ENCODE data around the gene AGK.
A peak's percentile ranks its signal among the peaks of the same experiment; 100 is the strongest.

AGK gene

DNA sequence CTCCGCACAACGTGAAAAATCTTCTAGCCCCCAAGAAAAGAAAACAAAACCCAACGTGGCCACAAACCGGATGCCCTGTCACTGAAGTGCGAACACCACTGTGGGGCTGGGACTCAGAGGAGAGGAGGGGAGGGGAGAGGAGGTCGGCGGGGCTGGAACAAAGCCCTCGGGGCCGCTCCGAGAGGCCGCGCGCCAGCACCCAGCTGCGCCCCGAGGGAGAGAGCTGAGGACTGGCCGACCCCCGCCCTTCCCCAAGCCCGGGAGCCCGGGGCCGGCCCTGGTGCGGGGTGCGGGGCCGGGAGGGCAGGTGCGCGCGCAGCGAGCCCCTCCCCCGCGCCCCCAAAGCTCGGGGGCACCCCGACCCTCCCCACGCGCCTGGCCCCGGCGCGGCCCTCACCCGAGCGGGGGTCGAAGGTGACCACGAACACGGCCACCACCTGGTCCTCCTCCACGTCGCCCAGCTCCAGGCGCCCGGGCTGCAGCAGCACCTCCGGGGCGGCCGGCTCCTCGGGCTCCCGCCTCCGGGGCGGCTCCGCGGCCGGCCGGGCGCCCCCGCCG is 150.4 kb downstream of the AGK start:
- Histone ChIP-seq H3K36me3 (ENCODE audit: insufficient read depth, low read length) (no peaks in the 10 kb centered on the region), H3K4me1 (ENCODE audit: control insufficient read depth, insufficient read depth, low read length) (peaks cover 15% of the 10 kb centered on the region), H3K9me3 (replicated peaks; ENCODE audit: low read length) (no peaks in the 10 kb centered on the region), H3K27me3 (ENCODE audit: control insufficient read depth, insufficient read depth, low read length) (no peaks in the 10 kb centered on the region), H3K4me3 (ENCODE audit: low read length) (peak overlapping the region; percentile 74), H3K4me2 (ENCODE audit: low read length) (peak overlapping the region; percentile 87), H3K9ac (ENCODE audit: low read depth, low read length) (peak overlapping the region; percentile 56)

DNA sequence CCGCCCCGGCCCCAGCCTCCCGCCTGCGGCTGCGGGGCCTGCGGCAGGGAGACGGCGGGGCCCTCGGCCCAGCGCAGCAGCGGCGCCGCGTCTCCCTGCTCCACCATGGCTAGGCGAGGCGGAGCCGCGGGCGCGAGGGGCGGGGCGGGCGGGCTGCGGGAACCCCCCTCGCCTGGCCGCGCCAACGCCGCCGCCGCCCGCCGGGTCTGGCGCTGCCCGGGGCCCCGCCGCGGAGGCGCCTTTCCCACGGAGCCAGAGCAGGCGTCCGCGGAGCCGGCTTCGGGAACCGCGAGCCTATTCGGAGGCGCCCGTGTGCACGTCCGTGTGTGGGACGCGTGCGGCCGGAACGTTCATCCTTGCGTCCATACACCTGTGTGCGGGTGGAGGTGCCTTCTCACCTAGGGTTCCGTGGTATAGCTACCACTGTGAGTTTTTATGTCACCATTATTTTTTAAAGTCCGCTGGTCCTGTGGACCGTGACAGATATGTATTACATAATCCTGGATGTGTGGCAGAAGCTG is 150.9 kb downstream of the AGK start, which contains the start of gene DENND11:
TSS of gene DENND11 (minus strand) at position 120 of the 521 bp plus-strand sequence. CDS start at position 107, 13 bp downstream.
- H3K9me3 ChIP-seq (replicated peaks; ENCODE audit: low read length): no peaks in the 10 kb centered on the region
- H3K4me2 ChIP-seq (ENCODE audit: low read length): peak within 1 kb of the TSS; percentile 87
- H3K4me1 ChIP-seq (ENCODE audit: control insufficient read depth, insufficient read depth, low read length): peaks cover 15% of the 10 kb centered on the region
- H3K9ac ChIP-seq (ENCODE audit: low read depth, low read length): peak within 1 kb of the TSS; percentile 57
- no peaks in the 10 kb centered on the region for H3K36me3 ChIP-seq (ENCODE audit: insufficient read depth, low read length)
- no peaks in the 10 kb centered on the region for H3K27me3 ChIP-seq (ENCODE audit: control insufficient read depth, insufficient read depth, low read length)
- peak within 1 kb of the TSS; percentile 74 for H3K4me3 ChIP-seq (ENCODE audit: low read length)

DNA sequence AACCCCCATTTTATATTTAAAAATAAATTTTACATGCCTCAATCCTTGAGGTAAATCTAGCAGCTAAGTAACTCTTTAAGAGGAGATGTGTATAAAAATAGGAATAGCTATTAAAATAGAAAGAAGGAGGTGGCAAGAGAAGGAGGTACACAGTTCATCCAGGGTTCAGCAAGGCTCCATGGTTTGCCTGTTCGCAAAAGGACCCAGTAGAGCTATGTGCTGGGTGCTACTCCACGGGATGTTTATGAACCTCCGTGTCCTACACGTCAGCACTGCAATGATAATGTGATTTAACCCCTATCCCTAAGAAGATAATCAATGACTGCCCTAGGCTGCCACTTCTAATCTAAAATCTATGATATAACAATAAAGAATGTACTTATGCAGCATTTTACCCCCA is 151.7 kb downstream of the AGK start:
- Histone ChIP-seq H3K9ac (ENCODE audit: low read depth, low read length) (no peak overlapping the region), H3K4me1 (ENCODE audit: control insufficient read depth, insufficient read depth, low read length) (peaks cover 15% of the 10 kb centered on the region), H3K27me3 (ENCODE audit: control insufficient read depth, insufficient read depth, low read length) (no peaks in the 10 kb centered on the region), H3K4me3 (ENCODE audit: low read length) (no peak overlapping the region), H3K4me2 (ENCODE audit: low read length) (peak overlapping the region; percentile 87), H3K36me3 (ENCODE audit: insufficient read depth, low read length) (no peaks in the 10 kb centered on the region), H3K9me3 (replicated peaks; ENCODE audit: low read length) (no peaks in the 10 kb centered on the region)

DNA sequence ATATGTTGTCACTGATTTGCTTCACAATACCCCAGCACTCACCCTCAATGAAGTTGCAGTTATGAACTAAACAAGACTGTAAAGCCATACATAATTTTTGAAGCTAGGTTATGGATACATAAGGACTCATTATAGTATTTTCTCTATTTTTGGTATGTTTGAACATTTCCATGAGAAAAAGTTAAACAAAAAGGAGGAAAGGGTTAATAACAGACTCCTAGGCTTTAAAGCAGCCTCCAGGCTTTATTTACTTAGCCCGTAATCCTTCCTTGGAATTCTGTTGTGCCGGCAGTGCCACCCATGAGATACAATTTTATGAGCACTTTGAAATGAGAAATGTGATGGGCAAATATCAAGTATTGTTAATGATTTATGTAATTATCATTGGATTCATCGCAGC is 152.9 kb downstream of the AGK start:
- H3K4me1 ChIP-seq (ENCODE audit: control insufficient read depth, insufficient read depth, low read length): peaks cover 15% of the 10 kb centered on the region
- no peaks in the 10 kb centered on the region for H3K36me3 ChIP-seq (ENCODE audit: insufficient read depth, low read length)
- no peaks in the 10 kb centered on the region for H3K9me3 ChIP-seq (replicated peaks; ENCODE audit: low read length)
- H3K4me3 ChIP-seq (ENCODE audit: low read length): no peak overlapping the region
- no peak overlapping the region for H3K9ac ChIP-seq (ENCODE audit: low read depth, low read length)
- H3K4me2 ChIP-seq (ENCODE audit: low read length): no peak overlapping the region
- no peaks in the 10 kb centered on the region for H3K27me3 ChIP-seq (ENCODE audit: control insufficient read depth, insufficient read depth, low read length)

DNA sequence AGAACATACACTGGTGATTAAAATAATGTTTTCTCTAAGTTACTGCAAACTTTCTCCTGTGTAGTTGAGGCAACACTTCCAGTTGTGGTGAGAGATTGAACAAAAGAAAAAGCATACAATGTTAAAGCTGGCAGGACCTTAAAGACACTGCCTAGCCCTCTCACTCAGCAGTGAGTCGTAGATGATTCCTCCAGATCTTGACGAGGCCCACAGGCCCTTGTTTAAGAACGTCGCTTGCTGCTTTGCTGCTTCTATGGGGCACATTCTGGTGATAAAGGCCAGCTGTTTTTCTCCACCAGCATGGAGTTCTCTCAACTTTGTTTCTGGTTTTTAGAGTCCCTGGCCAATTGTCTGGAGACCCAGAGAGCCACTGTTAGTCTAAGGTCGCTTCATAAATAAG is 153.5 kb downstream of the AGK start:
- Histone ChIP-seq H3K9ac (ENCODE audit: low read depth, low read length) (no peak overlapping the region), H3K4me2 (ENCODE audit: low read length) (peak overlapping the region; percentile 42), H3K4me1 (ENCODE audit: control insufficient read depth, insufficient read depth, low read length) (peaks cover 15% of the 10 kb centered on the region), H3K4me3 (ENCODE audit: low read length) (no peak overlapping the region), H3K9me3 (replicated peaks; ENCODE audit: low read length) (no peaks in the 10 kb centered on the region), H3K27me3 (ENCODE audit: control insufficient read depth, insufficient read depth, low read length) (no peaks in the 10 kb centered on the region), H3K36me3 (ENCODE audit: insufficient read depth, low read length) (no peaks in the 10 kb centered on the region)
